LNCaP clone FGC (cell line): ENCODE measurements around the gene OR8B4.

Experiments used
- DNase-seq: peaks from one replicate; pipeline ENCODE4 v3.0.0-alpha.2; 2011; ENCODE audit warnings: low read depth
- H3K4me3 ChIP-seq: 2 replicates; pipeline ENCODE4 v1.5.1; 2011; ENCODE audit warnings: mild to moderate bottlenecking, low read depth, low read length, control low read depth
- TF ChIP-seq, protein P1 (sequence below): IDR thresholded peaks from 2 replicates; pipeline ENCODE4 v1.5.1; 2012; ENCODE audit warnings: mild to moderate bottlenecking; ENCODE audit not compliant: control insufficient read depth, insufficient read depth; ENCODE audit errors: extremely low read depth

OR8B4 gene

DNA sequence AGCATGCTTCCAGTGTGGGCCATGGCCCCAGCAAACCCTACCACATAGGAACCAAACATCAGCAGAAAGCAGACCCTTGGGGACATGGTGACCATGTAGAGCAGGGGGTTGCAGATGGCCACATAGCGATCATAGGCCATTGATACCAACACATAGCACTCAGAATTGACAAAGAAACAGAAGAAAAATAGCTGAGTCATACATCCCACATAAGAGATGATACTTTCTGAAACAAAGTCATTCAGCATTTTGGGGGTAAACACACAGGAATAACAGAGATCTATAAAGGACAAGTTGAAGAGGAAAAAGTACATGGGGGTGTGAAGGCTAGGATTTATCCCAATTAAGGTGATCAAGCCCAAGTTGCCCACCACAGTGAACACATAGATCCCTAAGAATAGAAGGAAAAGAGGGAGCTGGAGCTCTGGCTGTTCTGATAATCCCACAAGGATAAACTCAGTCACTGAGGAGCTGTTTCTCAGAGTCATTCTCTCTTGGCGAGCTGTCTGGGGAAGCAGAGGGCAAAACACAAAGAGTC is at the start of gene OR8B4:
Gene OR8B4 (minus strand): TSS at position 488 of the 538 bp plus-strand sequence. CDS start 0 bp downstream, at position 488.
- no peak for DNase-seq
- H3K4me3 ChIP-seq = no peak within 1 kb of the TSS
- TF ChIP-seq, protein P1, sequence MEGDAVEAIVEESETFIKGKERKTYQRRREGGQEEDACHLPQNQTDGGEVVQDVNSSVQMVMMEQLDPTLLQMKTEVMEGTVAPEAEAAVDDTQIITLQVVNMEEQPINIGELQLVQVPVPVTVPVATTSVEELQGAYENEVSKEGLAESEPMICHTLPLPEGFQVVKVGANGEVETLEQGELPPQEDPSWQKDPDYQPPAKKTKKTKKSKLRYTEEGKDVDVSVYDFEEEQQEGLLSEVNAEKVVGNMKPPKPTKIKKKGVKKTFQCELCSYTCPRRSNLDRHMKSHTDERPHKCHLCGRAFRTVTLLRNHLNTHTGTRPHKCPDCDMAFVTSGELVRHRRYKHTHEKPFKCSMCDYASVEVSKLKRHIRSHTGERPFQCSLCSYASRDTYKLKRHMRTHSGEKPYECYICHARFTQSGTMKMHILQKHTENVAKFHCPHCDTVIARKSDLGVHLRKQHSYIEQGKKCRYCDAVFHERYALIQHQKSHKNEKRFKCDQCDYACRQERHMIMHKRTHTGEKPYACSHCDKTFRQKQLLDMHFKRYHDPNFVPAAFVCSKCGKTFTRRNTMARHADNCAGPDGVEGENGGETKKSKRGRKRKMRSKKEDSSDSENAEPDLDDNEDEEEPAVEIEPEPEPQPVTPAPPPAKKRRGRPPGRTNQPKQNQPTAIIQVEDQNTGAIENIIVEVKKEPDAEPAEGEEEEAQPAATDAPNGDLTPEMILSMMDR = no peak

DNA sequence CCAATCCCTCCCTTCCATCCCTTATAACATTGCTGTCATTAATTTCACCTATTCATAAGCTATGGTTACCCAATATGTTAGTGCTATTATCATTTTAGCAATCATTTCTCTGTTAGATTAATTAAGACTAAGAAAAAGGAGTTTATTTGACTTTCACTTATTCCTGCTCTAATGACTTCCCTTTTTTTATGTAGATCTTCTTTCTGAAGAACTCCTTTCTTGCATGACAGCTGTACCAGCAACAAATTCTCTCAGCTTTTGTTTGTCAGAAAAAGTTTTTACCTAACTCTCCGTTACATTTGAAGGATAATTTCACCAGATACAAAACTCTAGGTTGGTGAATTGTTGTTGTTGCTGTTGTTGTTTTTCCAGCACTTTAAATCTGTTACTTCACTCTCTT is 49.4 kb upstream of the OR8B4 start:
- TF ChIP-seq, protein P1 = no peak
- H3K4me3 ChIP-seq = no peak overlapping the region
- no peak for DNase-seq

DNA sequence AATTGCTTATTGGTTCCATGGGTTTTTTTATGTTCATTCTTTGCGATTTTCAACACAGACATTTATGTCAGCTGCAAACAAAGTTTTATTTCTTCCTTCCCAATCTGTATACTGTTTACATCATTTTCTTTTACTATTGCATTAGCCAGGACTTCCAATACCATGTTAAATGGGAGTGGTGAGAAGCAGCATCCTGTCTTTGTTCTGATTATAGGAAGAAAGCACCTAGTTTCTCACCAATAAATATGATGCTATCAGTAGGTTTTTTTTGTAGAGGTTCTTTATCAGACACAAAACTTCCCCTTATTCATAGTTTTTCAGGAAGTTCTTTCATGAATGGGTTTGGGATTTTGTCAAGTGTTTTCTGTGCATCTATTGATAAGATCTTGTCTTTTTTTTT is 48.8 kb upstream of the OR8B4 start:
- no peak for DNase-seq
- no peak overlapping the region for H3K4me3 ChIP-seq
- TF ChIP-seq, protein P1 = no peak

GRCh38 chr11:124470561-124471227 is 46.0 kb upstream of the OR8B4 start:
- no peak for DNase-seq
- TF ChIP-seq, protein P1 = no peak
- no peak overlapping the region for H3K4me3 ChIP-seq

- DNase-seq = no peak
- no peak overlapping the region for H3K4me3 ChIP-seq
- TF ChIP-seq, protein P1 = no peak
Observed at GRCh38 chr11:124467381-124467927, 42.8 kb upstream of the OR8B4 start.

DNA sequence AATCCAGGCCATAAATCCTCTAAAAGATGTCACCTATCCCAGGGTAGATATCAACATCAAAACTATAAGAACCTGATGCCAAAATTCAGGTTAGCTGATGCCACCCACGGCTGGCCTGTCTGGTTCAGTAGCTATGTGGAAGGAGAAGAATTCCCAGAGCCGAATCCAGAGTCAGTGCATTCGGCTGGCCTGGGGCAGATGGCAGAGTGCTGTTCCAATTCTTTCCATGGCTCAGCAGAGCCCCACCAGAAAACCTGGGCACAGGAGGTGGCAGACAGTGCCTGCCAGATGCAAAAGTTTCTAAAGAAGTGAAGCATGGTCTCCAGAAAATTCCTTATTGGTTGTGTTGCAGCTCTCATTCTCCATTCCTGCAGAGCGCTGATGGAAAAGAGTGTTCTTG is 40.7 kb upstream of the OR8B4 start:
- TF ChIP-seq, protein P1 = no peak
- DNase-seq = no peak
- no peak overlapping the region for H3K4me3 ChIP-seq

GRCh38 chr11:124463990-124464389 is 39.3 kb upstream of the OR8B4 start:
- no peak for DNase-seq
- TF ChIP-seq, protein P1 = no peak
- no peak overlapping the region for H3K4me3 ChIP-seq
